GM18909 (cell line): Measurements from ENCODE around the gene CD177.
"Not testable (repeated sequence)": the region's sequence is repeated elsewhere in the genome, so short reads cannot be mapped to it uniquely, and the experiment has no call there.

Source experiments
- ATAC-seq: cut with Tn5 transposase; IDR thresholded peaks from one replicate; pipeline ENCODE4 v1.9.1; 2021; ENCODE audit warnings: mild to moderate bottlenecking; ENCODE audit not compliant: unreplicated experiment, poor library complexity

Gene CD177, protein sequence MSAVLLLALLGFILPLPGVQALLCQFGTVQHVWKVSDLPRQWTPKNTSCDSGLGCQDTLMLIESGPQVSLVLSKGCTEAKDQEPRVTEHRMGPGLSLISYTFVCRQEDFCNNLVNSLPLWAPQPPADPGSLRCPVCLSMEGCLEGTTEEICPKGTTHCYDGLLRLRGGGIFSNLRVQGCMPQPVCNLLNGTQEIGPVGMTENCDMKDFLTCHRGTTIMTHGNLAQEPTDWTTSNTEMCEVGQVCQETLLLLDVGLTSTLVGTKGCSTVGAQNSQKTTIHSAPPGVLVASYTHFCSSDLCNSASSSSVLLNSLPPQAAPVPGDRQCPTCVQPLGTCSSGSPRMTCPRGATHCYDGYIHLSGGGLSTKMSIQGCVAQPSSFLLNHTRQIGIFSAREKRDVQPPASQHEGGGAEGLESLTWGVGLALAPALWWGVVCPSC

DNA sequence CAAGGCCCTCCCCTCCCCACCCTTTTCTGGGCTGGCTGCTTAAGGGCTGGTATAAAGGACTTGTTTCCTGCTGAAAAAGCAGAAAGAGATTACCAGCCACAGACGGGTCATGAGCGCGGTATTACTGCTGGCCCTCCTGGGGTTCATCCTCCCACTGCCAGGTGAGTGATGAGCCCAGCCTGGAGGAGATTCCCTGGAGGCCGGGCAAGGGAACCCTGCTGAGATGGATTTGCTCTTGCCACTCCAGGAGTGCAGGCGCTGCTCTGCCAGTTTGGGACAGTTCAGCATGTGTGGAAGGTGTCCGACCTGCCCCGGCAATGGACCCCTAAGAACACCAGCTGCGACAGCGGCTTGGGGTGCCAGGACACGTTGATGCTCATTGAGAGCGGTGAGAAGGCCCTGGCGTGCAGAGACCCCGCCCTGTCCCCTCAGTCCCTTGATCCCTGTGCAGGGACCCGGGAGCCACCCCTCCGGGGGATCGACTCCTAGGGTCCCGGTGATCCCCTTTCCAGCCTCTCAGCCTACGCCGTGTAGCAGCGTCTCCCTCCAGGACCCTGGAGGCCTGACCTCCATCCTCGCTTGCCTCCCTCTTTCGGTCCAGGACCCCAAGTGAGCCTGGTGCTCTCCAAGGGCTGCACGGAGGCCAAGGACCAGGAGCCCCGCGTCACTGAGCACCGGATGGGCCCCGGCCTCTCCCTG, at the start of gene CD177:
CD177 (plus strand) TSS at position 81 of the 699 bp plus-strand sequence; CDS start at position 110, 29 bp downstream.
- ATAC-seq, result no peak

DNA sequence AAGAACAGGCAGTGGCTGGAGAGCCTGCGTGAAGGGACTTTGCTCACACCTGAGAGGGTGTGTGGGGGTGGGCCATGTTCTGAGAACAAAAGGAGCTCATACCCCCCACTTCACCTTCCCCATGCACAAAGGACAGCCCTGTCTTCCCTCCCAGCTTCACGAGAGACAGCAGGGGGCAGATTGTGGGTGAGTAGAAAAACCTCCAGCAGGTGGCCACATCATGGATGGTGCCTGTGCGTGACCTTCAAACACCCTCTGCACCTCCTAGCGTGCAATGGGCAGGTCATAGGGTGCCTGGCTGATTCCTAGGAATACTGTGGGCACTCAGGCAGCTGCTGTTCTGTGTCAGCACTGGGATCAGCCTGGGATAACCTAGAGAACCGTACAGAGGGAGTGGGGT, 47.8 kb upstream of the CD177 start:
- ATAC-seq, result no peak

- no peak for ATAC-seq
Observed at GRCh38 chr19:43306097-43306496, 47.4 kb upstream of the CD177 start.

DNA sequence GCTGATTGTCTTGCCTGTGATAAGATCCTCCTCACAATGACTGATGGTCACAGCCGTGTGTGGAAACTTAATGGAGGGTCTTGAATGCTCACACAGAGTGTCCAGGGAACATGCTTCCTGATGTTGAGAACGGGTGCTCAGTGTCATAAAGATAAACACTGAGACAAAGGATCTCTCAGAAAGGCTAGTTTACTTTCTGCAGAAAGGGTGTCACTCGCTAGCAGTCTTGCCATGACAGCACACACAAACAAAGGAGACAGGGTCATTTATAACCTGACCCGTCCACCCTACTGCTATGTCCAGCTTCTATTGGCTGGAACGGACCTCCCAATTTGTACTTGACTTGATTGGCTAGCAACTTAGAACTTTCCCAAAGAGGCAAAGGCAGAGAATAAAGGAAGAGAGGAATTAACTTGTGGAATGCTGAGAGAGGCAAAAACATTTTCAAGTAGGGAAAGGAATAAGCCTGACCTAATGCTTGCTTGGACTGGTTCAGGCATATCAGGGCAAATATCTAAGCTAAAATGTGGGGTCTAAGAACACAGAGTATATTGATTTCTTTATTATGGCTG, 45.2 kb upstream of the CD177 start:
- ATAC-seq, result no peak

DNA sequence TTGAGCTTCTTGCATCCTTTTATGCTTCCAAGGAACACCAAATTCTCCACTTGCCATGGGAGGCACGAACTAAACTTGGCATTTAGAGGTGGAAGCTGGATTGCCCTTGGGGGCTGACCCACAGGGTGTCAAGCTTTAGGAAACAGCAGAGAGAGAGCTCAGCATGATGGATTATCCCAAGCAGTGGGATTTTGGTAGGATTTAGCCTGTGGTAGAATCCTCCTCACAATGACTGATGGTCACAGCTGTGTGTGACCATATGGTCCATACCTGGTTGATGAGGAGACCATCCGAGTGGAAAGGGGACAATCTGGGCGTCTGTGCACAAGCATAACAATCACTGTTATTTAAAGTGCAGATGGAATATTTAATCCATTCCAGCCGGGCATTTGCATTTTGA, 44.0 kb upstream of the CD177 start:
- no peak for ATAC-seq

DNA sequence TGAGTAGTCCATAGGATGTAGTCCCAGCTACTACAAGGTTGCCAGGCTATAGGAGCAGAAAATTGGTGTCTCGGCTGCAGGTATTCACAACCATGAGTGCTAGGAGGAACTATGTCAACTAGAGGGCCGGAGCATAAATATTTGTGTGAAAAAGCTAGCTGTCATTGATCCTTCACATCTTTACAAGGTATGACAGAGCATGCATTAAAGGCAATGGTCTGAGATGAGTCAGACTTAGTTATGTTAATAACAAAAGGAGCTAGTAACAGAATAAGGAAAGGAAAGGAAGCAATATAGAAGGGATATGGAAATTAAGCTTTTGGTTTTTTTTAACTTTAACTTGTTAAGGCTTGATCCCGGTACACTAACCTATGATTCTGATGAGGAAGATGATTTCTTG, 43.3 kb upstream of the CD177 start:
- no peak for ATAC-seq

DNA sequence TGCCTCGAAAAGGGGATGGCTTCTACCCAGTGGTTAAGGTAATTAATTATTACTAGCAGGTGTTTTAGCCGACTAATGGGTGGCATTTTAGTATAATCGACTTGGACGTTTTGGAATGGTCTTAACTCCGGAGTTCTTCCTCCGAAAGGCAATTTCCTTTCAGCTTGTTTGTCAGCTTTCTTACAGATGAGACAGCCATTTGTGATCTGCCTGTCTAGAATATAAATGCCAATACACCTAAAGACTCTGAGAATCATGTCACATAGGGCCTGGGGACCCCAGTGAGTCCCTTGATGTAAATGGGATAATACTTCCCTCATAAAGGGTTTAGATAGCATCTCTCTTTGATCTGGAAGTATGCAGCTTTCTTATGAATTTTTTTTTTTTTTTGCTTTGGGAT, 42.2 kb upstream of the CD177 start:
- ATAC-seq, result no peak

DNA sequence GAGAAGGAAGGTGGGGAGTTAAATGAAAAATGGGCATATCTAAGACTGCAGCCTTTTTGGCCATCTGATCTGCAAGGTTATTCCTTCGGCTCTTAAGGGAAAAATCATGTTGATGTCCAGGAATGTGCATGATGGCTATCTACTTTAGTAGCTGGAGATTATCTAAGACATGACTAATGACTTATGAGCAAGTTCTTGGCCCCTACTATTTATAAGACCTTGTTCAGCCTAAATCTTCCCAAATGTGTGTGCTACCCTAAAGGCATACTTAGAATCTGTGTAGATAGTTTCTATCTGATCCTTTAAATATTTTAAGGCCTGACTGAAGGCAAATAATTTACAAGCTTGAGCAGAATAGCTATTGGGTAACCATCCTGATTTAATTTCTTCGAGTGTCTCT, 41.8 kb upstream of the CD177 start:
- ATAC-seq, result no peak

- no peak for ATAC-seq
Observed at GRCh38 chr19:43313711-43314495, 39.6 kb upstream of the CD177 start.

DNA sequence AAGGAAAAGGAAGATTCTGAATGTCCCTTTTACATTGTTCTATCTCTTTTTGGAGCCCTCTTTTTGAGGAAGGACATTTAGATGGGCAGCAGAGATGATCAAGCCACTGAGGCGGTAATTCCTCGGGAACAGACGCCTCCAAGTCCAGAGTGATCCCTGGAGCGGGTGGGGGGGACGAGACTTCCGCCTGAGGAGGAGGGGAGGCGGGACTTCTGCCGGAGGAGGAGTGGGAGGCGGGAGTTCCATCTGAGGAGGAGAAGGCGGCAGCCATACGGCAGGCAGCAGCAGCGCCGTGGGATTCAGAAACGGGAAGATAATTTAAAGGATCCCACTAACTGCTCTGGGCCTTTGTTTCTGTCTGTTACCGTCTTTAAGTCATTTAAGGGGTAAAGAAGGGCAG, 37.6 kb upstream of the CD177 start:
- no peak for ATAC-seq

DNA sequence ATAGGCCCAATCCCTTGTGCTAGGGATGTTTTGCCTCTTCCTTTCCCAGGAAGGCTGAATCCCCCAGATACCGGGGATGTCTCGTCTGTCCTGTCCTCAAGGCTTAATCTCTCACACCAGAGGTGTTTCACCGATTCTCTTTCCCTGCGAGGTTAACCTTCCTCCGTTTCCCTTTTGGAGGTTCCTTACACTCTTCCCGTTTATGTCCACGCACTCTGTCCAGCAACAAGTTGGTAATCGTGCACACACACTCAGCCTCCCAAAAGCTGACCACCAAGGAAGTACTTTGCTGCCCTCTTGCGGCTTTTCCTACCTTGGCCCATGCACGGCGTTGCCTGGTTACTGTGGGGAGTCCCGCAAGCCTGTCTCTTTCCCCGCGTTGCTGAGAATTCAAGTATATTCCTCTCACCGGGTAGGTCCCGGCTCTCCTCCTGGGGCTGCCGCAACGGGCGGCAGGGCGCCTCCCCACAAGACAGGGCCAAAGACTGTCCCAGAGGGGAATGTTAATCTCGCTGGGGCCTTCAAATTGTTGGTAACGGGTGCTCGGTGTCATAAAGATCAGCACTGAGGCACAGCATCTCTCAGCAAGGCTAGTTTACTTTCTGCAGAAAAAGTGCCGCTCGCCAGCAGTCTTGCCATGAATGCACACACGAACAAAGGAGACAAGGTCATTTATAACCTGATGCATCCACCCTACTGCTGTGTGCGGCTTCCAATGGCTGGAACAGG, 36.7 kb upstream of the CD177 start:
- no peak for ATAC-seq

DNA sequence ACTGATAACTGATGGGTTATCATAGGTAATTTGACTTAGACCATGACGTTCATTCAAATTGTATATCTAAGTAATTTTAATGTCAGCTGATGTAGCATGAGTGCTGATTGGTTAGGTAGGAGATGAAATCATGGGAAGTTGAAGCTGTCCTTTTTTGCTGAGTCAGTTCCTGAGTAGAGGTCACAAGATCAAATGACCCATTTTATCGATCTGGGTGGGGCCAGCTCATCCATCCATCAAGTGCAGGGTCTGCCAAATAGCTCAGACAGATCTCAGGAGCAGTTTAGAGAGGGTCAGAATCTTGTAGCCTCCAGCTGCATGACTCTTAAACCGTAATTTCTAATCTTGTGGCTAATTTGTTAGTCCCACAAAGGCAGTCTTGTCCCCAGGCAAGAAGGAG, 35.3 kb upstream of the CD177 start:
- ATAC-seq, result no peak

GRCh38 chr19:43318796-43319314, 34.6 kb upstream of the CD177 start:
- ATAC-seq, result no peak

GRCh38 chr19:43320546-43320945, 32.9 kb upstream of the CD177 start:
- no peak for ATAC-seq

DNA sequence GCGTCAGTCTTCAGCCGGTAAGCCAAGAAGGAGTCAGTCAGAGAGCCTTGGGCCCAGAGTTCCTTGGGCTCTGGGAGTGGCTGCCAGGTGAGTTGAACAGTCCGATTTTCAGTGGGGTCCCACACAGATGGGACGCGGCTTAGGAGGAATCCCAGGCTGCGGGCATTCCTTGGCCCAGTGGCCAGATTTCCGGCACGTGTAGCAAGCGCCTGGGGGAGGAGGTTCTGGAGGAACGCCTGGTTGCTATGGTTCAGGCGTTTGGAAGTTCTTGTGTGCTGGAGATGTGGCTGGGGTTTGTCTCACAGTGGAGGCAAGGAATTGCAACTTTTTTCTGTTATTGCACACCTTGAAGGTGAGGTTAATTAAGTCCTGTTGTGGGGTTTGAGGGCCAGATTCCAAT, 26.7 kb upstream of the CD177 start:
- not testable (repeated sequence) for ATAC-seq

GRCh38 chr19:43328561-43328960, 24.9 kb upstream of the CD177 start:
- not testable (repeated sequence) for ATAC-seq

DNA sequence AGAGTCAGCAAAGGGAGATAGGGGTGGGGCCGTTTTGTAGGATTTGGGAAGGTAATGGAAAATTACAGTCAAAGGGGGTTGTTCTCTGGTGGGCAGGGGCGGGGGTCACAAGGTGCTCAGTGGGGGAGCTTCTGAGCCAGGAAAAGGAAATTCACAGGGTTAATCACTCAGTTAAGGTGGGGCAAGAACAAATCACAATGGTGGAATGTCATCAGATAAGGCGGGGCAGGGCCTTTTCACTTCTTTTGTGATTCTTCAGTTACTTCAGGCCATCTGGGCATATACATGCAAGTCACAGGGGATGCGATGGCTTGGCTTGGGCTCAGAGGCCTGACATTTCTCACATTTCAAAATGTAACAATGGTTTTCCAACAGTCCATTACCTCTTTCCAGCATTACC, 24.4 kb upstream of the CD177 start:
- ATAC-seq, result not testable (repeated sequence)

- no peak for ATAC-seq
Observed at GRCh38 chr19:43329989-43330388, 23.5 kb upstream of the CD177 start.

DNA sequence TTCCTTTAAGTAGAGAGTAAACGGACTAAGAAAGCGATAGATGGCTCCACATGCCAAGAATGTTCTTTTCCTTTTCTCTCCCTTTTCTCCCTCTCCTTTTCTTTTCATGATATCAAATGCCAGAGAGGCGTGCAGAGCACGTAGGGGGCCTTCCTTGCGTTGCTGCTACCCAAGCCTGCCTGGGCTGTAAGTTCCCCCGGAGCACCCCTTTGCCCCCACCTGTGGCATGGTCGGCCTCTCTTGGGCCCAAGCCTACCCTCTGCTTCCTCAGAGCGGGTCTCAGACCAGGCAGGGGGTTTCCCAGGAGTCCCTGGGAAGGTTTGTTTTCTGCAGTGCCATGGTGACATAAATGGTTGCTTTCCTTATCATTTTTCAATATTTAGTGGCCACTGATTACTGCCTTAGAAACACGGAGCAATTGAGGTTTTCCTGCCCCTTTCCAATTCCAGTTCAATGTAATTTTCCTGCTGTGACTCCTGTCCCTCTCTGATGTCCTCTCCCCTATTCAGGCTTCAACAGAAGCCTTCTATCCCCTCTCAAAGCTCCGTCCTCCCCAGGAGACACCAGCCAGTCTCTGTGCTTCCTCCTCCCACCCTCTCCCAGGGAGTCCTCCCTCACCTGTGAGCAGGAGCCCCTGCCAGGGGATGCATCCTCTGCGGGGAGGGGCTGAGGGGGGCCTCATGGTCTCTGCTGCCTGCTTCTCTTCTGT, 22.6 kb upstream of the CD177 start:
- ATAC-seq, result no peak
